Peyer's patch (tissue), 4 donors: ENCODE results near the gene MAGIX.

Source experiments
- POLR2A ChIP-seq, 2 donors: fragments of 450-650 bp; IDR thresholded peaks; one replicate each; pipeline ENCODE4 v1.5.1; 2017; ENCODE audit warnings: antibody characterized with exemption in 2 of 2, mild to moderate bottlenecking in 2 of 2, moderate library complexity in 2 of 2
- TF ChIP-seq, protein P1 (sequence below), 6 experiments: fragments of 450-650 bp in 4 of 6; fragments of 200-600 bp in 2 of 6; sonication (generic) in 1 of 6; IDR thresholded peaks; one replicate each; pipeline ENCODE4 v1.5.1; 2017 to 2019; ENCODE audit warnings: antibody characterized with exemption in 6 of 6, mild to moderate bottlenecking in 3 of 6, moderate library complexity in 1 of 6

GRCh38 chrX:49197543-49198087, 35.1 kb downstream of the MAGIX start:
- TF ChIP-seq, protein P1, sequence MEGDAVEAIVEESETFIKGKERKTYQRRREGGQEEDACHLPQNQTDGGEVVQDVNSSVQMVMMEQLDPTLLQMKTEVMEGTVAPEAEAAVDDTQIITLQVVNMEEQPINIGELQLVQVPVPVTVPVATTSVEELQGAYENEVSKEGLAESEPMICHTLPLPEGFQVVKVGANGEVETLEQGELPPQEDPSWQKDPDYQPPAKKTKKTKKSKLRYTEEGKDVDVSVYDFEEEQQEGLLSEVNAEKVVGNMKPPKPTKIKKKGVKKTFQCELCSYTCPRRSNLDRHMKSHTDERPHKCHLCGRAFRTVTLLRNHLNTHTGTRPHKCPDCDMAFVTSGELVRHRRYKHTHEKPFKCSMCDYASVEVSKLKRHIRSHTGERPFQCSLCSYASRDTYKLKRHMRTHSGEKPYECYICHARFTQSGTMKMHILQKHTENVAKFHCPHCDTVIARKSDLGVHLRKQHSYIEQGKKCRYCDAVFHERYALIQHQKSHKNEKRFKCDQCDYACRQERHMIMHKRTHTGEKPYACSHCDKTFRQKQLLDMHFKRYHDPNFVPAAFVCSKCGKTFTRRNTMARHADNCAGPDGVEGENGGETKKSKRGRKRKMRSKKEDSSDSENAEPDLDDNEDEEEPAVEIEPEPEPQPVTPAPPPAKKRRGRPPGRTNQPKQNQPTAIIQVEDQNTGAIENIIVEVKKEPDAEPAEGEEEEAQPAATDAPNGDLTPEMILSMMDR (IDR thresholded peaks at IDR 0.05) = no peak
- TF ChIP-seq POLR2A (IDR thresholded peaks at IDR 0.05) = no peak
